Choroid plexus epithelial cell (primary cell): Measurements from ENCODE around the gene CXCR1.

ENCODE experiments used
- DNase-seq: peaks from one replicate; pipeline ENCODE4 v3.0.0-alpha.2; 2010; ENCODE audit warnings: low read depth
- H3K4me3 ChIP-seq: 2 replicates; pipeline ENCODE4 v1.5.1; 2011; ENCODE audit warnings: low read depth, mild to moderate bottlenecking, control low read depth, low read length, moderate library complexity
- CTCF ChIP-seq: conservative IDR thresholded peaks from 2 replicates; pipeline ENCODE4 v1.5.1; 2011; ENCODE audit warnings: low read depth, mild to moderate bottlenecking, control low read depth, inconsistent platforms, low read length, moderate library complexity

Gene CXCR1

DNA sequence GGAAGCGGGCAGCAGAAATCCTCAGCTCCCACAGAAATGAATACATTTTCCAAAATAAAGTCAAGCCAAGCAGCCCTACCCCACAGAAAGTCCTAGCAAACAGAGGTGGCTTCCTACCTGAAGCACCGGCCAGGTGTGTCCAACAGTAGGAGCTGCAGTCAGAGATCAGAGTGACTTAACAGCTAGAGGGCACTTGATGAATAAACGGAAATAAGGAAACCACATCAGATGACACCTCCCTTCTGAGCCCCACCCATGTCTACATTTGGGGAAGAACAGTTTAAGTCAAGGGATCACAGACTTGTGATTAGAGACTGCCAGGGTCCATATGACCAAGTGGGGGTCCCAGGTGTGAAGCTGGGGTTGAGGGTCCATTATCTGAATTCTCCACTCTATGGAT lies at the start of gene CXCR1:
TSS of gene CXCR1 (minus strand) at position 172 of the 400 bp plus-strand sequence. CDS start 1,751 bp downstream, outside the sequence.
- no peak for TF ChIP-seq CTCF
- DNase-seq: no peak
- H3K4me3 ChIP-seq: no peak within 1 kb of the TSS

DNA sequence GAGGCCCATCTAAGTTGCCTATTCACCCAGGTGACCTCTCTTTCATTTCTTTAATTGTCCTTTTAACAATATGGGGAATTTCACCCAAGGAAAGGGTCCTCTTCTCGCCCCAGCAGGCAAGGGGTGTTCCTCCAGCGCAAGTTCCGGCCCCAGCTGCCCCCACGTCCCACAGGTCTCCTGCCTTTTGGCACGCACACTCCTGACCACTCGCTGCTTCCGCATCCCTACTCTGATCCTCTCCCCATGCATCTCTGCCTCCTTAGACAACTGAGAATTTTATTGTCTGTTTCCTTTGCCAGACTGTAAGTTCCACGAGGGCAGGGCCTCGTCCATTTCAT lies 49.5 kb upstream of the CXCR1 start:
- no peak for DNase-seq
- H3K4me3 ChIP-seq: peak overlapping the region; percentile 97
- TF ChIP-seq CTCF: no peak

DNA sequence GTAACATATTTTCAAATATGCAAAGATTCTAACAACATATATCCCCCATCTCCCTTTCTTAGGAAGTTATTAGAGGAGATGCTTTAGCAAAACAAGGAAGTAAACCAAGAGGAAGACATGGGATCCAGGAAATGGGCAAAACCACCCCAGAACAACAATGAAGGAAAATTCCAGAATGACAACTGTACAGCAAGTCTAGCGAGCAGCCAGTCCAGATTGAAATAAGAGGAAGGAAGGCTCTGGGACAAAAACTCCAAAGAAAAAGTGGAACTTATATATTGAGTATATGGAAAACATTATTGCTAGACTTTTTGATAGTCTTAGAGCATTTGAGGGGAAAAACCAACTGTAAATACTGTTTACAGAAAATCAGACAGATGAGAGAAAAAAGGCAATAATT lies 47.4 kb upstream of the CXCR1 start:
- no peak overlapping the region for H3K4me3 ChIP-seq
- TF ChIP-seq CTCF: no peak
- DNase-seq: no peak

- no peak for DNase-seq
- H3K4me3 ChIP-seq: no peak overlapping the region
- TF ChIP-seq CTCF: no peak
Measured at GRCh38 chr2:218209078-218209477, 42.3 kb upstream of the CXCR1 start.

DNA sequence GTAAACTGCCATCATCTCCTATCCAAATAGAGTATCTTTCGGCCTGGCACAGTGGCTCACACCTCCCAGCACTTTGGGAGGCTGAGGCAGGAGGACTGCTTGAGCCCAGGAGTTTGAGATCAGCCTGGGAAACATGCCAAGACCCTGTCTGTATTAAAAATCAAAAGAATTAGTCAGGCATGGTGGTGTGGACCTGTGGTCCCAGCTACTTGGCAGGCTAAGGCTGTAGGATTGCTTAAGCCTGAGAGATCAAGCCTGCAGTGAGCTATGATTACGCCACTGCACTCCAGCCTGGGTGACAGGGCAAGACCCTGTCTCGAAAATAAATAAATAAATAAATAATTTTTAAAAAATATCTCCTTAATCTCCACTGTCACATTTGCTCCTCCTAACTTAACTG lies 35.5 kb upstream of the CXCR1 start:
- TF ChIP-seq CTCF: no peak
- DNase-seq: peak; percentile 35
- H3K4me3 ChIP-seq: no peak overlapping the region

DNA sequence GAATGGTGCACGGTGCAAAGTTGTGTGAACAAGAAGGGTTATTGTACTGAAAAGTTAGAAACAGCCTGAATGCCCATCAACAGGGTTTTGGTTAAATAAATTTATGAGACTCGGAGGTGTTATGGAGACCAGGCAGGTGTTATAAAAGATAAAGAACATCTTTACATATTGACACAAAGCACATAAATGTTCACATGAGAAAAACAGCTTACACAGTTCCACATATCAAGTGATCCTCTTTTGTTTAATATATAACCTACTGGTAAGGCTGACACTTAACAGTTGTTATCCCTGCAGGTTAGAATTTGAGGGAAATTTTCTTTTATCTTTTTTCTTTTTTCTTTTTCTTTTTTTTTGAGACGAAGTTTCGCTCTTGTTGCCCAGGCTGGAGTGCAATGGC lies 30.2 kb upstream of the CXCR1 start:
- DNase-seq: no peak
- no peak overlapping the region for H3K4me3 ChIP-seq
- no peak for TF ChIP-seq CTCF

DNA sequence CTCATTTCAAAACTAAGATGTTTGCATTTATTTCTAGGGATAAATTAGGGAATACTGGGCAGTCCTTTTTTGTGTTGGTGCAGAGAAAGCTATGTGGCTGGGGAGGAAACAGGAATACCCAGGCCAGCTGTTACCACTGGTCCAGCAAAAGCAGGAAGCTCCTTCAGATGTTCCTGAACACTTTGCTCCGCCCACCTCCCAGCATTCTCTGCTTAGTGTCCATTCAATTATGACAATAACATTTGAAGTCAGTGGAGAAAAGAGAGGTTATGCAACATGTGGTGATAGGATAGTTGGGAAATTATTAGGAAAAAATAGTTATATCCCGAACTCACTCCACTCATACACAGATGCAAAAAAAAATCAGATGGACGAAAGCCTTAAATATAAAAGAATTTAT lies 28.1 kb upstream of the CXCR1 start:
- no peak for DNase-seq

More for the DNA sequence above, 28.1 kb upstream of the CXCR1 start:
- TF ChIP-seq CTCF: no peak
- no peak overlapping the region for H3K4me3 ChIP-seq
